CD4-positive, alpha-beta T cell treated with Interleukin-10 for 1 hour (primary cell): ENCODE results near the gene RAD54L.
"Not testable (repeated sequence)": the region's sequence is repeated elsewhere in the genome, so short reads cannot be mapped to it uniquely, and the experiment has no call there.

Experiments
- DNase-seq: peaks from one replicate; pipeline ENCODE4 v3.0.0-alpha.2; 2020

The RAD54L gene

GRCh38 chr1:46242918-46243317 lies 4.6 kb upstream of the RAD54L start:
- no peak for DNase-seq

DNA sequence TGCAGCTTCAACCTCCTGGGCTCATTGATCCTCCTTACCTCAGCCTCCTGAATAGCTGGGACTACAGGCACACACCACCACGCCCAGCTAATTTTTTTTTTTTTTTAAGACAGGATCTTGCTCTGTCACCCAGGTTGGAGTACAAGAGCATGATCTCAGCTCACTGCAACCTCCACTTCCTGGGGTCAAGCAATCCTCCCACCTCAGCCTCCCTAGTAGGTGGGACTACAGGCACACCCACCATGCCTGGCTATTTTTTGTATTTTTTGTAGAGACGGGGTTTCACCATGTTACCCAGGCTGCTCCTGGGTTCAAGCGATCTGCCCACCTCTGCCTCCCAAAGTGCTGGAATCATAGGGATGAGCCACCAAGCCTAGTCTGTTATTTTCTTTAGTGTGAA lies 3.7 kb upstream of the RAD54L start:
- not testable (repeated sequence) for DNase-seq

DNA sequence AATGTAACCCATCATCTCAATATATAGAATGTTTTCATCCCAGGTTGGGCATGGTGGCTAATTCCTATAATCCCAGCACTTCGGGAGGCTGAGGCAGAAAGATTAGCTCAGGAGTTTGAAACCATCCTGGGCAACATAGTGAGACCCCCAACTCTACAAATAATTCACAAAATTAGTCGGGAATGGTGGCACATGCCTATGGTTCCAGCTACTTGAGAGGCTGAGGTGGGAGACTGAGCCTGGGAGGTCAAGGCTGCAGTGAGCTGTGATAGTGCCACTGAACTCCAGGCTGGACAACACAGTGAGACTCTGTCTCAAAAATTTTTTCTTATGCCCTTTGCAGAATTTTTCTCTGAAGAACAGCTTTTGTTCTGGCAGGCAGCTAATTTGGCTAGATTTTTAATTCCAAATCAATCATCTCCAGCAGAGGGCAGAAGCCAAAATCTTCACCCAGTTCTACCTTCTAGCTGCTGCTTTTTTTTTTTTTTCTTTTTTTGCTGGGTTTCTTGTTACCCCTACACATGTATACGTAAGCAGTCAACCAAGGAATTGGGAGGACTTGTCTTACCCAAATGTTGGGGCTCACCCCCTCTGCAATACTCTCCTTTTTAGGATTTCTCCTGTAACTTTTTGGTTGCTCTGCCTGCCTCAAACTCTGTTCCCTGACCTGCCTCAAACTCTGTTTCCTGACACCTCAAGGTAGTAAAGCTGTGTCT lies 2.7 kb upstream of the RAD54L start:
- DNase-seq, result peak; percentile 51

GRCh38 chr1:46246136-46246535 lies 1.4 kb upstream of the RAD54L start:
- not testable (repeated sequence) for DNase-seq

- DNase-seq, result no peak
These were observed 771 bp upstream of the RAD54L start for GRCh38 chr1:46246548-46247435.

- peak; percentile 10 for DNase-seq
These were observed 758 bp downstream of the RAD54L start for GRCh38 chr1:46248122-46248920.

- no peak for DNase-seq
These were observed 7.1 kb downstream of the RAD54L start for GRCh38 chr1:46254668-46255067.

DNA sequence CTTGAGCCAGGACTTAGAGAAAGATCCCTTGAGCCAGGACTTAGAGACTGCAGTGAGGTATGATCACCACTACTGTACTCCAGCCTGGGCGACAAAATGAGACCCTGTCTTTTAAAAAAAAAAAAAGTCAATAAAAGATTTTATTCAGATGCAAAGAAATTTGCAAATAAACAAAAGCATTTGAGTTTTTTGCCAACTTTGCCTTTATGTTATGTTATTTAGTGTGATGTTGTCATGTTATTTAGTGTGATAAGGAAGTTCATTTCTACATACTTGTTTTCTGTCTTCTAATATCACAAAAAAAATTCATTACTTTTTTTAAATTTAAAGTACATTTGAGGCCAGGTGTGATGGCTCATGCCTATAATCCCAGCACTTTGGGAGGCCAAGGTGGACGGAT lies 9.0 kb downstream of the RAD54L start:
- DNase-seq, result no peak

GRCh38 chr1:46262508-46262907 lies 14.9 kb downstream of the RAD54L start:
- DNase-seq, result no peak

GRCh38 chr1:46263146-46263545 lies 15.6 kb downstream of the RAD54L start:
- no peak for DNase-seq

- no peak for DNase-seq
These were observed 21.0 kb downstream of the RAD54L start for GRCh38 chr1:46268578-46268977.

- no peak for DNase-seq
These were observed 26.9 kb downstream of the RAD54L start for GRCh38 chr1:46274225-46275029.

DNA sequence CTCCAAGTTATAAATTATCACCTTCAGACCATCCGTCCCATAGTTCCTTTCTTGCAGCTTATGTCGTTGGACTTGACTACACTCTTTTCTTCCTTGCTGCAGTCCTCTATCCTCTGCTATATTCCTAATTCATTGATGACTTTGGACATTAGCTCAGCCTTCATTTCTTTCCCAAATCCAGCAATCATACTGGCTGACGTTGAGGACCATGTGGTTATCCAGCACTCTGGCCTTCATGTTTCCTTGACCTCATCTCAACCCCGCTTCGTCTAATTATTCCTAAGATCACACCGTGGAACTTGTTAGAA lies 27.4 kb downstream of the RAD54L start:
- no peak for DNase-seq

DNA sequence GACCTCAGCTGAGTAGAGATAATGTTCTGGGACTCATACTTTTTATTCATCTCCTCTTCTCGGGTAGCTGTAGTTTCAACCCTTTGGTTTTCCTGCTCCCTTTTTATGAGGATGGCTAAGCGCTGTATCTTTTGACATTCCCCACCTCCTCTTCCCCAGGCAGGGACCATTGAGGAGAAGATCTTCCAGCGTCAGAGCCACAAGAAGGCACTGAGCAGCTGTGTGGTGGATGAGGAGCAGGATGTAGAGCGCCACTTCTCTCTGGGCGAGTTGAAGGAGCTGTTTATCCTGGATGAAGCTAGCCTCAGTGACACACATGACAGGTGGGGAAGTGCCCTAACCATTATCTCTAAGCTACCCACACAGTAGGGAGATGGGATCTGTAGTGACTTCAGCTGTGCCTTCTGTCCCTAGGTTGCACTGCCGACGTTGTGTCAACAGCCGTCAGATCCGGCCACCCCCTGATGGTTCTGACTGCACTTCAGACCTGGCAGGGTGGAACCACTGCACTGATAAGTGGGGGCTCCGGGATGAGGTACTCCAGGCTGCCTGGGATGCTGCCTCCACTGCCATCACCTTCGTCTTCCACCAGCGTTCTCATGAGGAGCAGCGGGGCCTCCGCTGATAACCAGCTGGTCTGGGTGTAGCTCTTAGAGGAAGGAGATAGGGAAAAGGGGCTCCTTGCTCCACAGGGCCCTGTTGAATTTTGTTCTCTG lies 30.3 kb downstream of the RAD54L start:
- no peak for DNase-seq

GRCh38 chr1:46278807-46279206 lies 31.2 kb downstream of the RAD54L start:
- DNase-seq, result no peak

DNA sequence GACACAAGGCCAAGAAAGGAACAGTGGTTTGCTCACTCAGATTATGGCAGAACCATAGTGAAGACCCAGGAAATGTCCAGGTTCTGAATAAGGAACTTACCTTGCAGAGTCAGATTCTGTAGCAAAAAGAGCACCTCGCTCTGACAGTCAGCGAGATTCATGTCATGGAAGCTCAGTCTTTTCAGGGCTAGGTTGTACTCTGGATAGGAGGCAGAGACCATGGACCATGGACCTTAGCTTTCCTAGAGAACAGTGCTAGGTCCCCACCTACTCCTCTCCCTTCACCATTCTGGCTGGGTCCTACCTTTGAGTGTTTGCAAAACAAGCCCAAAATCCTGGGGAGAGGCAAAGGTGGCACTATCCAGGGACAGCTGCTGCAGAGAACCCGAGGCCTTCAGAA lies 32.5 kb downstream of the RAD54L start:
- DNase-seq, result no peak

DNA sequence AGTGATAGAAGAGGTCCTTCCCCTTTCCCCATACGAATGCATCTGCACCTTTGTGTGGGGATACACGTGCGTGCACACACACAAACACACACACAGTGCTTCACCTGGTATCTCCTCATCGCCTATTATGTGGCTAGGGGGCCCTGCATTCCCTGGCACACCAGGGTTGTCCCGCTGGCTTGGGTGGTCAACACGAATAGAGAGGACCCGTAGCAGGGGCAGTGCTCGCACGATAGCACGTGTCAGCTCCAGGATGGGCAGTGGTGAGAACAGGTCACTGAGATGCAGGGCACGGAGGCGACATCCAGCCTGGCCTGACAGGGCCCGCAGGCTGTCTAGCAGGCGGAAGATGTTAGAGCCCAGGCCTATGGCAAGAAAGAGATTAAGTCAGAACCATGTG lies 33.5 kb downstream of the RAD54L start:
- DNase-seq, result no peak

DNA sequence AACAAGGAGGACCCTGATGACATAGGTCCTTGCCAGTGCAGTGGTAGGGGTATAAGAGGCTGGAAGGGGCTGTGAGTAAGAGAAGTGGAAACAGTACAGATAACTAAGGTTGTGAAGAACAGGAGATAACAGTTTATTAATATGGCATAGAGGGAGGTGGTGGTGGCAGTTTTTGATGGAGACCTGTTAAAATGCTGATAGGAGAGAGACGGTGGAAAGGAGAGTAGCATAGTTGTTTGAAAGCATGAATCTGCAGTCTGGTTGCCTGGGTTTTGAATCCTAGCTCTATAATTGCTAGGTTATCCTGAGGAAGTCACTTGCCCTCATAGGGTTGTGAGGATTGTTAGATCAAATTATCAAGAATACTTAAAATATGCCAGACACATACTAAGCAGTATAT lies 36.5 kb downstream of the RAD54L start:
- DNase-seq, result no peak

DNA sequence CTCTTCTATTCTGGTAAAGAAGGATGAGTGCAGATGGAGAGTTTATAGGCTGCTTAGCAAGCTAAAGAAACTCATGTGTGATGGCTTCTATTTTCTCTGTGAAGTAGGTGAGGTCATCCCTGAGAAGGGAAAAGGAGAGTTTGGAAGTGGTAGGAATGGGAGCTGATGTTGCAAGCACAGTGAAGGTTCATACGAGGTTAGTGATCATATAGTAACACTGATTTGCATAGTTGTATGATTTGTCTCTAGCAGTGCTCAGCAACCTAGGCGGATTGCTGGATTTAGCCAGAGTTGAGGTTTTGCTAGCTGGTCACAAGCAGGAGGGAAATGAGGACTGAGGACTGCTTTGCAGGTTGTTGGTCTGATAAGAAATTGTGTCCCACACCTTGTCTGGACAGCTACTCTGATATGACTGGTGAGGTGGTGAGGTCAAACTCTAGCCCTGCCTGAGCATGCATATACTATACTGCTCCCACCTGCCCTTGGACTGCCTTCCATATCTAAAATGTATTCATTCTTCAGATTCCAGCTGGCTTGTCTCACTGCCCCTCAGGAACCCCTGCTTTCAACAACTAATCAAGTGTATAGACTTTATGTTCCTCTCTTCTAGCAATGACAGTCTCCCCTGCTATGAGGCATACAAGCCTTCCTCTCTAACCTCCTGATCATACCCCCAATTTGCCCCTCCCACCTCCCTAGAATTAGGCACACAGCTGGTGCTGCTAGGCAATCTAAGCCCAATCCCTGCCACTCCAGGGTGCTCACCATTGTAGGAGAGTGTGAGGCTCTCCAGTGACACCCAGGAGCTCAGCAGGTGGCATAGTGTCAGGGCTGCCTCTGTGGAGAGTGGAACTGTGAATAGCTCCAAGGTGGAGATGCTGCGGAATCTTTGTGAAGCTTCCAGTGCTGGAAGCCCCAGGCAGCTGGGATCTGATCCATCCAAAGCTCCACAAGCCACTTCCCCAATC lies 37.3 kb downstream of the RAD54L start:
- DNase-seq, result no peak

GRCh38 chr1:46285730-46286477 lies 38.3 kb downstream of the RAD54L start:
- DNase-seq, result peak; percentile 17
